NCI-H345 treated with DMSO at 0.1 percent for 48 hours (cell line): ENCODE measurements around the gene ACOXL.
"Not testable (repeated sequence)": the region's sequence is repeated elsewhere in the genome, so short reads cannot be mapped to it uniquely, and the experiment has no call there.

ENCODE experiments used
- DNase-seq: peaks from one replicate; lab custom pipeline; 2025; ENCODE audit not compliant: unreplicated experiment; lab: John Stamatoyannopoulos, UW

The ACOXL gene

DNA sequence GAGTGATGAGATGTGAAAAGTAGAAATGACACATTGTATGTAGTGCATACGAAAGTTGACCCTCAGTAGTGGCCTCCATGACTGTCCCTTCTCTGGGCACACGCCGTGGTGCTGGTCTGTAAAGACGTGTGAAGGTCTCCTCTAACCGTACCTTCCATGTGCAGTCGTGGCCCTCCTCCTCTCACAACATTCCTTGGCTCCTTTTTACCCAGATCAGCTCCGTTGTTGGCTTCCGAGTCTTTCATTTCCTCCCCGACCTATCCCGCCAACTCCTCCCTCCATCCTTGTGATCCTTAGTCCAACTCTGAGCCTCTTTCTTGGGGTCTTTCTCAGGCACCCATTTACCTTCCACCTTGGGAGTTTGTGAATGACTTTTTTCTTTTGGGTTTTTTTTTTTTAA is 227.9 kb downstream of the ACOXL start:
- no peak for DNase-seq

DNA sequence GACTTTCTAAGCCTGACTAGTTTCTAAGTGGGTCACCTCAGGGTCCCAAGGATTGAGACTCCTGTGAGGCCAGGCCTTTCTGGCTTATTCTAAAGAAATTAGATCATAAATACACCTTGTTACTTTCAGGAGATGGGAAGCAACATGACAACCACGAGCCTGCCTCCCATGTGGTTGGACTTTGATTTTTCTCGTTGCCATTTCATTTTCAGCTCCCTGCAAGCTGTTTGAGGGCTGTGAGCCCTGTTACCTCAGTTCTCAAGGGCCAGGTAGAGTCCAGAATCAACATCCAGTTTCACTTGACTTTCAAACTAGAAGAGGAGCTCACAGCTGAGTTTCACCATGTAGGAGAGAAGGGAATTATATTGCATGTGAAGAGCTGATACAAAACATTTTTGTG is 228.6 kb downstream of the ACOXL start:
- DNase-seq: no peak

DNA sequence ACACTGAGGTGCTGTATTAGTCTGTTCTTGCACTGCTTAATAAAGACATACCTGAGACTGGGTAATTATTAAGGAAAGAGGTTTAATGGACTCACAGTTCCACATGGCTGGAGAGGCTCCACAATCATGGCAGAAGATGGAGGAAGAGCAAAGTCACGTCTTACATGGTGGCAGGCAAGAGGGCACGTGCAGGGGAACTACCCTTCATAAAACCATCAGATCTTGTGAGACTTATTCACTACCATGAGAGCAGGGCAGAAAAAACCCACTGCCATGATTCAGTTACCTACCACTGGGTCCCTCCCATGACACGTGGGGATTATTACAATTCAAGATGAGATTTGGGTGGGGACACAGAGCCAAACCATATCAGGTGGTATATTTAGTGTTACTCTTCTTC is 229.3 kb downstream of the ACOXL start:
- DNase-seq: not testable (repeated sequence)

DNA sequence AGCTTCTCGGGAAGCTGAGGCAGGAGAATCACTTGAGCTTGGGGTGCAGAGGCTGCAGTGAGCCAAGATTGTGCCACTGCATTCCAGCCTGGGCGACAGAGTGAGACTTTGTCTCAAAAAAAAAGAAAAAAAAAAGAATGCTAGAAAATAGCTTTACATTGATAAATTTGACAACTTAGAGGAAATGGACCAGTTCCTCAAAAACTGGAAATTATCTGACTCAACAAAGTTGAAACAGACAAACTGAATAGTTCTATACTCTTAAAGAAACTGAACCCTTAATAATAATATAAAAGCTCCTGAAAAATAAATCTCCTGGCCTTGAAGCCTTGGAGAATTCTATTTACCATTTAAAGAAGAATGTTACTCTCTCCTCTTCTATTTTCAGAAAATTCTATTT is 237.3 kb downstream of the ACOXL start:
- DNase-seq: no peak

DNA sequence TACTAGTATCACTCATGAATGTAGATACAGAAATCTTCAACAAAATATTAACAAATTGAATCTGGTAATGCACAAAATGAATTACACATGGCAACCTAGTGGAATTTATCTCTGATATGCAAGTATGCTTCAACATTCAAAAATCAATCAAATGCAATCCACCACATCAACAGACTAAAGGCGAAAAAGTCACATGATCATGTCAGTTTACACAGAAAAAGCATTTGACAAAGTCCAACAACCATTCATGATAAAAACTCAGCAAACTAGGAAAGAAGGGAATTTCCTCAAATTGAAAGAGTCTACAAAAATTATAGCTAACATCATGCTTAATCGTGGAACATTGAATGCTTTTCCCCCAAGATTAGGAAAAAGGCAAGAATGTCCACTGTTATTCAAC is 237.8 kb downstream of the ACOXL start:
- DNase-seq: no peak

DNA sequence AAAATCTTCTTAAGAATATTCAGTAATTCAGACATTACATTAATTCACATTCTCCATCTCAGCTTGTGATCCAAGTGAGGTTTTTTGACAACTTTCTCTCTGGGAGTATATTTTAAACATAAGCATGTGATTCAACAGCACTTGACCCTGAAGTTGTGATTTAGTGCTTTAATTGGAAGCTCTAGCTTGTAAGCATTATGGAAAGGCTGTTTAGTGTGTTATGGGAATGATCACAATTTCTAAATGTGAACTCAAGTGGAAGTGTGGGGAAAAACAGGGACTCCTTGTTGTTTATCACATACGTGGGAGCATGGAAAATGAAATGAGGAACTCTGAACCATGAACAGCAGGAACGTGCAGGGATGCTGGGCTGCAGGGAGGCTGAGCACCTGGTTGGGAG is 239.4 kb downstream of the ACOXL start:
- DNase-seq: no peak

DNA sequence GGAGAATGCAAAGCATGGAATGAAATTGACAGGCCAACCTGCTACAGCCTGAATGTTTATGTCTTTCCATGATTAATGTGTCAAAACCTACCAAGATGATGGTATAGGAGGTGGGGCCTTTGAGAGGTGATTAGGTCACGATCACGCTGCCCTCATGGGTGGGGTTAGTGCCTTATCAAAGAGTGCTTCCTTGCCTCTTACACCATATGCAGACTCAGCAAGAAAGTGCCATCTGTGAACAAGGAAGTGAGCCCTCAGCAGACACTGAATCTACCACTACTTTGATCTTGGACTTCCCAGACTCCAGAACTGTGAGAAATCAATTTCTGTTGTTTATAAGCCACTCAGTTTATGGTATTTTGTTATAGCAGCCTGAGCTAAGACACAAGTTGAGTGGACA is 240.9 kb downstream of the ACOXL start:
- no peak for DNase-seq

DNA sequence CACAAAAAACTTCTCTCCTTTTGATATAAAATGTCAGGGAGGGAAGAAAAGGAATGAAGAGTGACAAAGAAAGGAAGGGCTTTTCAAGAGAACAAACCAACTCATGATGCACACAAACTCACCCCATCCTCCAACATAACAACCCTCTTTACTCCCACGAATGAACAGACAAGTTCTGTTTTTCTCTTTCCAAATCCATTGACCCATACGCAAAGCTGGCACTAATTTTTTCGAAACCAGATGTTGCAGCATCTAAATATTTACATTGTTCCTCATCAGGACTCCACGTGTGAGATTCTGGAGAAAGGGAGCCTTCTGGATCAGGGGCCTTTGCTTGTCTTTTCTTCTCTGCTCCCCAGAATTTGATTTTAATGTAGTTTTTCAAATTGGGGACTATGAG is 245.0 kb downstream of the ACOXL start:
- no peak for DNase-seq

DNA sequence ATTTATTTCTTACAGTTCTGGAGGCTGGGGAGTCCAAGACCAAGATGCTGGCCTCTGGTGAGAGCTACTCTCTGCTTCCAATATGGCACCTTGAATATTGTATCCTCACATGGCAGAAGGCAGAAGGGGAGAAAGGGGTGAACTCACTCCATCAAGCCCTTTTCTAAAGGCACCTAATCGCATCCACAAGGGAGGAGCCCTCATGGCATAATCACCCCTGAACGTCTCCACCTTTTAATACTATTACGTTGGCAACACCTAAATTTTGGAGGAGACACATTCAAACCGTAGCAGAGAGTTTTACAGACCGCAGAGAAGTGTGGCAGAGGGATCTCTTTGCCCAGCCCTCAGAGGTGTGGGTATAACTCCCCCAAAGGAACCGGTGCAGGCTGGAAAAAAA is 245.8 kb downstream of the ACOXL start:
- DNase-seq: no peak

DNA sequence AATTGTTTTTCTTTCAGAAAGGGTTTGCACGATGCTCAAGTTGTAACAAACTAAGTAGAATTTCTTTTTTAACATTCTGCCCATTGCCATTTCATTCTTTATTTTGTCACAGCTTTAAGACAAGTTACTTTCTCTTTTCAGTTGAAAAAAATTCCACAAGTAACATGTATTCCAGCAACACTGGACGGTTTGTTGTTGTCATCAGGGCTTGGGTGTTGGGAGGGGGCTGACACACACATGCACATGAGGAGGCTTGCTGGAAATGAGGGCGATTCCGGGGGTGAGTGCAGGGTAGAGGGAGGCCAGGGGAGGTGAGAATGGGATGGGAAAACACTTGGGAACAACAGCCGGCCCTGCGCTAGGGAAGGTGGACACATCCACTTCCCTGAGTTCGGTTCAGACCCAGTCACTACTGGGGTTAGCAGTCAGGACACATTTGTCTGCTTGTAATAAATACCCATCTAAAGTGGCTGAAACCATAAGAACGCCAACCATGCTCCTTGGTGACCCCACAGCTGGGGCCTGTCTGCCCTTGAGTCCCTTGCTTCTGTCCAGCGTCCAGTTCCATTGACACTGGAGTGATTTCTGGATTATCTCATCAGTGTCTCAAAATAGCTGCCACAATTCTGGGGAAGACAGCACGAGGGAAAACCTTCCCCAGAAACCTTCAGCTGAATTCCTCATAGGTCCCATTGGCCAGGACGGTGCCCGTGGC is 246.5 kb downstream of the ACOXL start:
- DNase-seq: no peak

DNA sequence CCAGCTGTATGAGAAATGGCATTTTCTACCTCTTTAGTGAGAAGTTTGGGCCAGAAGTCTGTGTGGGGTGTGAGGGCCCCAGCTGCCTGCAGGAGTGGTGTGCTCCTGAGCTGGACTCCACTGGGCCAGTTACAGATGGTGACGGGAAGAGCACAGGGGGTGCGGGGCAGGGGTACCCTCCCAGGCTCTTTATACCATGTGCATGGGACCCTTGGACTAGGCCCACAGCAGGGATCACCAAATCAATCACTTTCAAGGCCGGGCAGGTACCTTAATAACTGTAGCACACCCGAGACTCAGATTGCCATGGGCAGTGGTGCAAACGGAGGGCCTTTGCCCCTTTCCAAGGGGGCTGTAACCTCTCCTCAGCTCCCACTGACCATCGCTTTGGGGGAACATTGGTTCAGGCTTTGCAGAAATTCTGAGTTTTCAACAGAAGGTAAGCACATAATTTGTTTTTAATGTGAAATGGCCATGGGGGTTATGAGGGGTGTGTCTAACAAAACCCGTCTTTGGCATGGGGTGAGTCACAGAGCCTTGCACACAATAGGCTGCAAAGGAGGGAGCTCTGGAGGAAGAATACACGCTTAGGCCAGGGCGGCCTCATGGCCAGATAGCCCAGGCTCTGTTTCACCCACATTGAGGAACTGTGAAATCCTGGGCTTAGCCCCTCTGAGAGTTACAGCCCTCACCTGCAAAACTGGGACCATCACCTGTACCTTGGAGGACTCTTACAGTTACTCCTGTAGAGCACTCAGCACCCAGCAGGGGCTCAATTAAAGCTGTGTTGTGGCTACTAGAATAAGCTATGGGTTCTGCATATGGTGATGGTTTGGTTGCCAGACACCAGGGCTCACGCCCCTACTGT is 247.3 kb downstream of the ACOXL start:
- DNase-seq: peak; percentile 83

DNA sequence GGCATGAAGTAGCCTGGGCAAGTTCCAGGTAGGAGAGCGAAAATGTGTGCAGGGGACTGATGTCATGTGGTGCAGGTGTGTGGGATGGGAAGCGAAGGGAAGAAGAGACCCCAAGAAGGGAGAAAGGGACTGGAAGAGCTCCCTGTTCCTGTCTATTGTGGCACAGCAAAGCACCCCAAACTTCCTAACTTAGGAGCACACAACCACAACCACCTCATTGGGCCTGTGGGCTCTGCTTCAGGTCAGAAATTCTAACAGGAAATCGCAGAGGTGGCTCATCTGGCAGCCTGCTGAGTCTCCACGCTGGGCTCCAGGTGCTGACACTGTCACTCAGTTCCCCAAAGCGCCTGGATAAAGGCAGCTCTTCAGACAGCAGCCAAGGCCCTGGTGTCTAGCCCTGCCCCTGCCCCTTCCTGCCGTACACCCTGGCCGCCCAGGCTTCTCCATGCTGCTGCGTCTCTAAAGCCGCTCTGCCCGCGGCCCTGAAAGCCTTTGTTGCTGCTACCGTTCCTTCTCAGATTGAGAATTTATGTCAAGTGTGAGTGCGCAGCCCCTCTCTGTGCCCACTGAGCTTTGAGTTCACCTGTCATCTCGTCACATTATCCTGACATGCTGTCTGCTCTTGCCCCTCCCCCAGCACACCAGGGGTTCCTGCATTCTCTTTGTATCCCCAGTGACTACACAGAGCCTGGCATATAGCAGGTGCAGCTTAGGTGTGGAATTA is 248.1 kb downstream of the ACOXL start:
- DNase-seq: peak; percentile 95

DNA sequence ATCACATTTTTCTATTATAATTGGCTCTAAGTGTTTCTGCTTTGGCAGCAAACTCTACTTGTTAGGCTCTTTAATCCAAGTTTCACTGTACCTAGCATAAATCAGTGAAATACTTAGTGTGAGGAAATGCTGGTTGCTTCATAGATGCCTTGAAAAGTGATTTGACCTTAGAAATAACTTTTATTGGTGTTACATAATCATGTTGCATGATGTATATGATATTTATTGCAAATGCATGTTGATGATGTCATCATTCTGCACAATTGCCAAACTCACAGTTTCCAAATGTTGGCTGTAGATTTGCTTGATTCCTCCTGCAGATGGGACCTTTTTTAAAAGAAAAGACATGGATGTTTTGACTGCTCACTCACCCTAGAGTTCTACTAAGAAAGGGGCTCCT is 250.8 kb downstream of the ACOXL start:
- no peak for DNase-seq

DNA sequence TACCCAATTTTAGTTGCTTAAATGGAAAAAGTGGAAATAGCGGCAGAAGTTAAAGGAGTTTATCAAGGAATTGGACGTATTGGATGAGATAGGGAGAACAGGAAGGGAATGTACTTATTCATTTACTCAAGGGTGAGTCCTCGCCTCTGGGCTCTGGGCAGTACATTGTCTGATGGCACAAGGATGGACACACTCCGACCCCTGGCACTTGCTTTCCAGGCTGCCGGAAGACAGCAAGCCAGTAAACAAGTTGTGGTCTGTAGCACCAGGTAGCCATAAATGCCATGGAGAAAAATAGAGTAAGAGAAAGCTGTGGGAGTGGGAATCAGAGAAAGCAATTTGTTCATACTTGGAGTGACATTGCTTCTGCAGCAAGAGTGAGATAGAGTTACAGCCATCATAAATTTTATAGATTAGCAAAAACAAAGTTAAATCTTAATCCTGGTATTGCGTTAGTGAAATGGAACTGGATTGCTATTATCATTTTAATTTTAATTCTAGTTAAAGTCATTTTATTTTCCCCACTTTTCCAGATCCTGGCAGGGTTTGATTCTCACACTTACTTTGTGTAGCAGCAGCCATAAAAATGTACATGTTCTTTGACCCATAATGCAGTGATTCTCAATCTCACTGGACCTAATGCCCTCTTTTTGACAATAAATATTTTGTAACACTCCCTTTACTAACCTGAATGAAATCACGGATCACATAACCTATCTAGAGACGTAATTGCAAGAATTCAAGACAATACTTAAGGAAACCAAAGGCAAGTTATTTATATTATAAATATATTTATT is 252.5 kb downstream of the ACOXL start:
- no peak for DNase-seq

DNA sequence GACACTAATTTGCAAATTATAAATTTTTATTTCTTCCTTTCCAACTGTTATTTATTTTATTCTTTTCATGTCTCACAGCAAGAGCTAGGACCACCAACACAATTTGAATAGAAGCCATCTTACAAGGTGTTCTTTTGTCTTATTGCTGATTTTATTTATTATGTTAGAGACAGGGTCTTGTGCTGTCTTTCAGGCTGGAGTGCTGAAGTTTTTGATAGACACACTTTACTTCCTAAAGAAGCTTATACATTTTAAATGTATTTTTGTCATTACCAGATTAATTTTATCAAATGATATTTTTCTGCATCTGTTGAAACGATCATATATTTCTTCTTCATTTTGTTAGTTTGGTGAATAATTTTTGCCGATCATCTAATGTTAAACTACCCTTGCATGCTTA is 258.1 kb downstream of the ACOXL start:
- no peak for DNase-seq

DNA sequence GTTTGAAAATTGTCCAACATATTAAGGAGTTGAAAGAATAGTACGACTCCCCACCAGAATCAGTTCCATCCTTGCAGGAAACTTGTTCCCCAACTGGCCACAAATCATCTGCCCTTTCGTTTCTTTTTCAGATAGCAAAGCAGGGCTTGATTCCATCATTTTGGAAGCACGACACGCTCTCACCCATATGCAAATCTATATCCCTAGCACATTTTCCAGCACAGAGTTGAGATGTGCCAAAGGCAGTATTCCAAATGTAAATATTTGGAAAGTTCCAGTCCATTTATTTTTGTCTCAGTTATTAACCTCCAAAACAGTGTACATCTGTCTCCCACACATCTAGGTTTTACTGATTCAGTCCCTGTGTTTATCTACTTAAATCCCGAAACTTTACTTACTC is 259.5 kb downstream of the ACOXL start:
- peak; percentile 77 for DNase-seq

DNA sequence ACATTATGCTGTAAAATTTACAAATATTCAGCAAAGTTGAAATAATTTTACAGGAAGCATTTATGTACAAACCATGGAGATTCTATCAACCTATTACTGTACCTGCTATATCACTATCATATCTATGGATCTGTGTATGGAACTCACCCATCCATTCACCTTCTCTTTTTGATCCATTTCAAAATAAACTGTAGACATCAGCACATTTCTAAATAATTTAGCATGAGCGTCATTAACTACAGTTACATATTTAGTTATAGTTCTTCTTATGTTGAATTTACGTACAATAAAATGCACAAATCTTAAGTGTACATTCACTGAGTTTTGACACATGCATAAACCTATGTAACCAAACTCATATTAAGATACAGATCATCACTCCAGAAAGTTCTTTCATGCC is 260.5 kb downstream of the ACOXL start:
- no peak for DNase-seq

DNA sequence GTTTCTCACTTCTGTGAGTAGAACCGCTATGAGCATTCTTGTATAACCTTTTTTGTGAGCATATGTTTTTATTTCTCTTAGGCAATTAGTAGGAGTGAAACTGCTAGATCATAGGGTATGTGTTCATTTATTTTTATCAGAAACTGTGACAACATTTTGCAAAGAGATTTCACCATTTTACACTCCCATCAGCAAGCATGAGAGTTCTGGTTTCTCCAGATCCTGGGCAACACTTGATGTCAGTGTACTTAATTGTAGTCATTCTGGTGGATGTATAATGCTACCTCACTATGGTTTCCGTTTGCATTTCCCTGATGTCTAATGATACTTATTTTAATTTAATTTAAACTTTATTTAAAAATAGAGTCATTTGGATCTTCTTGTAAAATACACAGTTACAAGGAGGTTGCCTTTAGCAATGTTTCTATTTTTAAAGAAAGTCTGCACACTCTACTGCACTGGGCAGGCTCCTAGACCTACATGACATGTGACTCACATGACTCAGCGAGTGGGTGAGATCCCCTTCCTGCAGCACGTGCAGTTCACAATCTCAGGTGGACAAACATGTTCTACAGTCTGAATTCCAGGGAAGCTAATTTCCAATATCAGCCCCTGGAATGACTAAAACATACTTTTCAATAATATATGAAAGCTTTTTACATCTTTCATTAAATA is 261.3 kb downstream of the ACOXL start:
- no peak for DNase-seq

DNA sequence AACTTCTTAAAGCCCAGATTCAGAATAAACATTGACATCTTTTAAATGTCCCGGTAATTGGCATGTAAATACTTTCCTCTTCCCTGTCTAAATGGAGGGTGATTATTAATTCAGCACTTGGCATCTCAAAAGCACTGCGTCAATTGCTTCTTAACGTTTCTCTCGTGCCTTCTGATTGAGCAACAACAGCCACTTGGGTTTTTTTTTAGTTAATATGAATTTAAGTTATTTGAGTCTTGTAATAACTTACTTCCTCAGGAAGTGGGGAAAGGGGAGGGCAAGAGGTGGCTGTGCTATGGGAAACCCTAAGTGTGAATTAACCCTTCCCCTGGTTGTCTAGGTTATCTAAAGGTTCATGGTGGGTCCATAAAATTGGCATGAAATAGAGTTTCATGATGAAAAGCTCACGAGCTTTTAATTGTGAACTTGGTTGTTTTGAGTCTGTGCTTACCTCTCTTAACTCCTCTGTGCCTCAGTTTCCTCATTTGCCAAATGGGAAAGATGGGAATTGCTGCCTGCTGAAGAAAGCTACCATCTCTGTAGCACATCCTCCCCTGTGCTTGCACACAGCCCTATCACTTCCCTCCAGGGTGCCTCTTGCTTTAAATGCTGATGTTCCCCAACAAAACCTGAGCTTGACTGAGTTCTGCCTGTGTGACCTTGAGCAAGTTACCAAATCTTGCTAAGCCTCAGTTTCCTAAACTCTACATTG is 262.0 kb downstream of the ACOXL start:
- DNase-seq: no peak

DNA sequence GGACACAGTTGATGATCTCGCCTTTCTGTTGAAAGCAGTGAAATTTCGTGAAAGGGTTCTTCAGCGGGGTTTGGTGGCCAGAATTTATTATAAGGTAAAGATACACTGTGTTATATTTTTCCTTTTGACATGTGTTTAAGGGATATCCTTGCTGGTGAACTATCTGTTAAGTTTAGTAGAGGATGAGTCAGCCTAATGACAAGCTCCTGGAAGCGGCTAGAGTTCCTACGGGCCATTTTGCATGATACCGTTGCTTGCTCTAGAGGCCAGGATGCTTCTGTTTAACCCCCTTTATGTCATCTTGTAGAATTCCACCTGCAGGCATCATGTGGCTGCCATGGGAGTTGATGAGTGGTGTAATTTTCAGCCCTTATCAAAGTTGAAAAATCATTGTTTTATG is 263.5 kb downstream of the ACOXL start:
- no peak for DNase-seq
